ENCODE measurements around the gene CHIC2. TPM values are rescaled to one million over a fixed set of nuclear protein-coding genes. Genes with fewer than 3 reads are reported as not detected.

CHIC2 gene
- total and polyA plus RNA-seq, 2 experiments from 2014 or later = 61.8 to 70.0 TPM

DNA sequence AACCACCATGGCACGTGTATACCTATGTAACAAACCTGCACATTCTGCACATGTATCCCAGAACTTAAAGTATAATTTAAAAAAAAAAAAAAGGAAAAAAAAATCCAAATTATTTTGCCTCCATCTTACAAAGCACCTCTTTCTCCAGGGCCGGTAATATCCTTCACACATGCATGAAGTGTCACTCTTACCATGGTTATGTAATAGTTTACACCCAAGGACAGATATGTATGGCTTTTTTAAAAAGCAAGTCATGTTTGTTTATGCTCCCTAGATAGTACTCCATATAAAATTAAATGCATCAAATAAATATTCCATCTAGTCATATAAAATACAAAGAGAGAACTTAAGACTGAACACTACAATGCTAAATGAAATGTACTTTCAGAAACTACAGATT lies 22.5 kb downstream of the CHIC2 start:
- DNase-seq (ENCODE audit: low spot score) = no peak
- H2AFZ ChIP-seq = no peak overlapping the region
- no peaks in the 10 kb centered on the region for H3K27me3 ChIP-seq
- H3K27ac ChIP-seq = no peak overlapping the region
- H3K4me2 ChIP-seq = no peak overlapping the region
- H3K79me2 ChIP-seq = peaks cover 69% of the 10 kb centered on the region
- H3K4me3 ChIP-seq = no peak overlapping the region
- TF ChIP-seq EZH2 (IDR thresholded peaks at IDR 0.05; ENCODE audit: borderline replicate concordance) (no peak), CTCF (IDR thresholded peaks at IDR 0.05; ENCODE audit: poor library complexity) (no peak), EZH2phosphoT487 (IDR thresholded peaks at IDR 0.05; ENCODE audit: low read depth, severe bottlenecking, unreplicated experiment) (no peak)
- H4K20me1 ChIP-seq (ENCODE audit: insufficient read depth, poor library complexity, severe bottlenecking) = peaks cover 11% of the 10 kb centered on the region
- no peaks in the 10 kb centered on the region for H3K36me3 ChIP-seq (replicated peaks; ENCODE audit: insufficient read depth, low read depth)
- no peaks in the 10 kb centered on the region for H3K9me2 ChIP-seq (replicated peaks; ENCODE audit: insufficient read depth)
- WGBS (ENCODE audit: low lambda C conversion rate, missing lambda C conversion rate) = 98% methylated on average over 2 of the region's 2 CpGs
- no peaks in the 10 kb centered on the region for H3K9me3 ChIP-seq (ENCODE audit: low read depth)
- no peaks in the 10 kb centered on the region for H3K4me1 ChIP-seq (ENCODE audit: insufficient read depth)

GRCh38 chr4:54041100-54041499 lies 23.3 kb downstream of the CHIC2 start:
- Histone ChIP-seq H3K79me2 (peaks cover 72% of the 10 kb centered on the region), H3K9me2 (replicated peaks; ENCODE audit: insufficient read depth) (no peaks in the 10 kb centered on the region), H2AFZ (no peak overlapping the region), H3K27ac (no peak overlapping the region), H3K4me2 (no peak overlapping the region), H3K27me3 (no peaks in the 10 kb centered on the region), H3K4me1 (ENCODE audit: insufficient read depth) (no peaks in the 10 kb centered on the region), H3K9me3 (ENCODE audit: low read depth) (no peaks in the 10 kb centered on the region), H4K20me1 (ENCODE audit: insufficient read depth, poor library complexity, severe bottlenecking) (peaks cover 11% of the 10 kb centered on the region), H3K36me3 (replicated peaks; ENCODE audit: insufficient read depth, low read depth) (no peaks in the 10 kb centered on the region), H3K4me3 (no peak overlapping the region)
- no peak for DNase-seq (ENCODE audit: low spot score)
- 93% methylated on average over 4 of the region's 4 CpGs for WGBS (ENCODE audit: low lambda C conversion rate, missing lambda C conversion rate)
- TF ChIP-seq EZH2 (IDR thresholded peaks at IDR 0.05; ENCODE audit: borderline replicate concordance) = no peak
- TF ChIP-seq EZH2phosphoT487 (IDR thresholded peaks at IDR 0.05; ENCODE audit: low read depth, severe bottlenecking, unreplicated experiment) = no peak
- TF ChIP-seq CTCF (IDR thresholded peaks at IDR 0.05; ENCODE audit: poor library complexity) = no peak

GRCh38 chr4:54038056-54038455 lies 26.3 kb downstream of the CHIC2 start:
- H3K27me3 ChIP-seq = no peaks in the 10 kb centered on the region
- no peak overlapping the region for H2AFZ ChIP-seq
- H3K9me2 ChIP-seq (replicated peaks; ENCODE audit: insufficient read depth) = no peaks in the 10 kb centered on the region
- H3K4me3 ChIP-seq = no peak overlapping the region
- WGBS (ENCODE audit: low lambda C conversion rate, missing lambda C conversion rate) = 91% methylated on average over 3 of the region's 3 CpGs
- DNase-seq (ENCODE audit: low spot score) = no peak
- no peak overlapping the region for H3K4me2 ChIP-seq
- TF ChIP-seq EZH2 (IDR thresholded peaks at IDR 0.05; ENCODE audit: borderline replicate concordance) (no peak), EZH2phosphoT487 (IDR thresholded peaks at IDR 0.05; ENCODE audit: low read depth, severe bottlenecking, unreplicated experiment) (no peak), CTCF (IDR thresholded peaks at IDR 0.05; ENCODE audit: poor library complexity) (no peak)
- H3K36me3 ChIP-seq (replicated peaks; ENCODE audit: insufficient read depth, low read depth) = no peaks in the 10 kb centered on the region
- H4K20me1 ChIP-seq (ENCODE audit: insufficient read depth, poor library complexity, severe bottlenecking) = peaks cover 11% of the 10 kb centered on the region
- no peak overlapping the region for H3K27ac ChIP-seq
- H3K9me3 ChIP-seq (ENCODE audit: low read depth) = no peaks in the 10 kb centered on the region
- H3K79me2 ChIP-seq = peaks cover 79% of the 10 kb centered on the region
- no peaks in the 10 kb centered on the region for H3K4me1 ChIP-seq (ENCODE audit: insufficient read depth)

DNA sequence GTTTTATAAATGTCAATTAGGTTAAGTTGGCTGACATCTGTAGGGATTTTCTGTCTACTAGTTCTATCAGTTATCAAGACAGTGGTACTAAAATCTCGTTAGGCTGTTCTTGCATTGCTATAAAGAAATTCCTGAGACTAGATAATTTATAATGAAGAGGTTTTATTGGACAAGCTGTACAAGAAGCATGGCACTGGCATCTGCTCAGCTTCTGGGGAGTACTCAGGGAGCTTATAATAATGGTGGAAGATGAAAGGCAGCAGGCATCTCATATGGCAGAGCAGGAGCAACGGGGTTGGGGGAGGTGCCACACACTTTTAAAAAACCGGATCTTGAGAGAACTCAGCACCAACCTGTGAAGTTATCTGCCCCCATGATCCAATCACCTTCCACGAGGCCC lies 28.2 kb downstream of the CHIC2 start:
- H4K20me1 ChIP-seq (ENCODE audit: insufficient read depth, poor library complexity, severe bottlenecking) = no peaks in the 10 kb centered on the region
- H3K4me3 ChIP-seq = no peak overlapping the region
- no peak overlapping the region for H2AFZ ChIP-seq
- H3K27ac ChIP-seq = no peak overlapping the region
- H3K79me2 ChIP-seq = peaks cover 66% of the 10 kb centered on the region
- no peaks in the 10 kb centered on the region for H3K27me3 ChIP-seq
- H3K9me2 ChIP-seq (replicated peaks; ENCODE audit: insufficient read depth) = no peaks in the 10 kb centered on the region
- H3K9me3 ChIP-seq (ENCODE audit: low read depth) = no peaks in the 10 kb centered on the region
- H3K4me1 ChIP-seq (ENCODE audit: insufficient read depth) = no peaks in the 10 kb centered on the region
- WGBS (ENCODE audit: low lambda C conversion rate, missing lambda C conversion rate) = 61% methylated on average over 4 of the region's 4 CpGs
- DNase-seq (ENCODE audit: low spot score) = no peak
- no peaks in the 10 kb centered on the region for H3K36me3 ChIP-seq (replicated peaks; ENCODE audit: insufficient read depth, low read depth)
- TF ChIP-seq CTCF (IDR thresholded peaks at IDR 0.05; ENCODE audit: poor library complexity) = no peak
- TF ChIP-seq EZH2 (IDR thresholded peaks at IDR 0.05; ENCODE audit: borderline replicate concordance) = no peak
- no peak for TF ChIP-seq EZH2phosphoT487 (IDR thresholded peaks at IDR 0.05; ENCODE audit: low read depth, severe bottlenecking, unreplicated experiment)
- H3K4me2 ChIP-seq = no peak overlapping the region

All from hepatocyte (in vitro differentiated cells).